ENCODE results near the gene HIGD1B.

The HIGD1B gene

DNA sequence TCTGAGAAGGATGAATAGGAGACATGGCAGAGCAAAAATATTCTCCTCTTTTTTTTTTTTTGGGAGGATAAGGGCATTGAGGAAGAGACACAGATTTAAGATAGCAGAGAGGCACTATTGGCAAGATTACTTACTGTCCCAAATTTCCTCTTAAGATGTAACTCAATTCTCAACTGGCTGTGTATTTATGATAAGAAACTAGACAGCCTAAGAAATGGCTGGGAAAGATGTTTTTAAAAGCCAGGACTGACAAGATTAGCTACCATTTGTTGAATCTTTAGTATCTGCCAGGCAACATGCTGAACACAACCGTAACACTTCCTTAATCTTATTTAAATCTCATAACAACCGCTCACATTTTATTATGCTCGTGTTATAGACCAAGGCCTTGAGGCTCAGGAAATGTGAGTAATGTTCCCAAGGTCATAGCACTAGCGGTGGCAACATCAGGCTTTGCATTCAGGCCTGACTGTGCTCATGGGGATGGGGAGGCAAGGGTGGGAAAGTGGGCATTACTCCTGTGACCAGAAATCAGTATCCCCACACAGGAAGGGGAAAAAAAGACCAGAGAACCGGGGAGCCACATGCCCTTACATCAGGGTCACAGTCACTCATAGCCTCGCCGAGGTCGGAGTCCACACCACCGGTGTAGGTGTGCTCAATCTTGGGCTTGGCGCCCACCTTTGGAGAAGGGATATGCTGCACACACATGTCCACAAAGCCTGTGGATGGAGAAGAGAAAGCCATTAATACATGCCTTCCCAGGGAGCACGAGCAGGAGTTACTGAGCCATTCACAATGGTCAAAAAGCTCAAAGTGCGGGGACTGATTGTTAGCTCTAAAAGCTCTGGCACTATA lies 15.6 kb downstream of the HIGD1B start:
- no peak overlapping the region for H3K18ac ChIP-seq (ENCODE audit: low read depth in 1 of 2, low read length in 2 of 2)
- no peak overlapping the region for H2BK5ac ChIP-seq (ENCODE audit: low read depth, low read length, poor library complexity, severe bottlenecking)
- H3K4ac ChIP-seq (ENCODE audit: low read depth in 1 of 2, low read length in 2 of 2): no peak overlapping the region
- no peak for DNase-seq
- H3K36me3 ChIP-seq (ENCODE audit: control insufficient read depth in 1 of 2, insufficient read depth in 2 of 2, low read depth in 1 of 2, low read length in 2 of 2): peaks cover 68 to 89% of the 10 kb centered on the region in 2 experiments
- H3K27ac ChIP-seq (ENCODE audit: low read length, poor library complexity, severe bottlenecking): no peak overlapping the region
- H2AK5ac ChIP-seq (ENCODE audit: low read length, severe bottlenecking): no peak overlapping the region
- no peak overlapping the region for H2BK15ac ChIP-seq (ENCODE audit: low read depth, poor library complexity, severe bottlenecking)
- H4K91ac ChIP-seq (ENCODE audit: low read length): no peak overlapping the region
- H4K8ac ChIP-seq (ENCODE audit: low read length): no peak overlapping the region
- no peak overlapping the region for H3K23ac ChIP-seq (ENCODE audit: low read length in 2 of 2)
- no peaks in the 10 kb centered on the region for H3K4me1 ChIP-seq (ENCODE audit: control insufficient read depth, insufficient read depth, low read depth, low read length)
- no peak overlapping the region for H3K4me3 ChIP-seq (ENCODE audit: insufficient read depth in 1 of 2, low read depth in 1 of 2, low read length in 2 of 2)
- H3K9ac ChIP-seq (ENCODE audit: low read length): no peak overlapping the region
- 96% methylated on average over 12 of the region's 12 CpGs for WGBS
- no peaks in the 10 kb centered on the region for H3K27me3 ChIP-seq (ENCODE audit: control insufficient read depth in 1 of 2, insufficient read depth in 1 of 2, low read length in 2 of 2)
- no peak overlapping the region for H3K14ac ChIP-seq (ENCODE audit: low read length in 2 of 2)
- H2BK120ac ChIP-seq (ENCODE audit: low read depth, low read length): no peak overlapping the region
- H3K4me2 ChIP-seq (ENCODE audit: low read length, poor library complexity, severe bottlenecking): no peak overlapping the region
- H2AFZ ChIP-seq (ENCODE audit: low read depth, low read length): no peak overlapping the region
- H3K79me1 ChIP-seq (replicated peaks; ENCODE audit: low read length, poor library complexity, severe bottlenecking): peaks cover 7% of the 10 kb centered on the region
- H3K9me3 ChIP-seq (ENCODE audit: control insufficient read depth, low read length): no peaks in the 10 kb centered on the region
- no peak overlapping the region for H2BK12ac ChIP-seq (ENCODE audit: low read length in 2 of 2)

DNA sequence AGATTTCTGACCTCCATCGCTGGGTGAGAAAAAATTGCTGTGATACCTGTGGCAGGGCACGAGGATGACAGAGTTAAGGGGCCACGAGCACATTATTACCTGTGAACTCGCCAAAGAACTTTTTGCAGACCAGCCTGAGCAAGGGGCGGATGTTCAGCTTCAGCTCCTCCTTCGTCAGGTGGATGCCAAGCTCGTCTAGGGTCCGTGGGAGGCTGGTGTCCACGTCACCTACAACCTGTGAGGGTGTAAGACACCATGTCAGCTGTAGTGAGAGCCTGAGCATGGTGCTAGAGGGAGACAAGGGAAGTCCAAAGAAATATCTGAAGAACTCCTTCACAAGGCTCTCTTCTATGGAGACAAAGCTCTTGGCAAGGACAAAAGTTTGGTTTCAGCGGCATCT lies 17.1 kb downstream of the HIGD1B start:
- no peak overlapping the region for H3K14ac ChIP-seq (ENCODE audit: low read length in 2 of 2)
- no peak overlapping the region for H2BK15ac ChIP-seq (ENCODE audit: low read depth, poor library complexity, severe bottlenecking)
- peak overlapping the region in 1 of 2 experiments; percentile 30 for H2BK12ac ChIP-seq (ENCODE audit: low read length in 2 of 2)
- 75% methylated on average over 10 of the region's 10 CpGs for WGBS
- no peak overlapping the region for H2AK5ac ChIP-seq (ENCODE audit: low read length, severe bottlenecking)
- no peaks in the 10 kb centered on the region for H3K4me1 ChIP-seq (ENCODE audit: control insufficient read depth, insufficient read depth, low read depth, low read length)
- H2BK120ac ChIP-seq (ENCODE audit: low read depth, low read length): no peak overlapping the region
- H2AFZ ChIP-seq (ENCODE audit: low read depth, low read length): no peak overlapping the region
- H2BK5ac ChIP-seq (ENCODE audit: low read depth, low read length, poor library complexity, severe bottlenecking): no peak overlapping the region
- H3K36me3 ChIP-seq (ENCODE audit: control insufficient read depth in 1 of 2, insufficient read depth in 2 of 2, low read depth in 1 of 2, low read length in 2 of 2): peaks cover 64 to 89% of the 10 kb centered on the region in 2 experiments
- no peak overlapping the region for H3K4me2 ChIP-seq (ENCODE audit: low read length, poor library complexity, severe bottlenecking)
- no peak overlapping the region for H3K9ac ChIP-seq (ENCODE audit: low read length)
- H3K4ac ChIP-seq (ENCODE audit: low read depth in 1 of 2, low read length in 2 of 2): no peak overlapping the region
- no peak overlapping the region for H3K18ac ChIP-seq (ENCODE audit: low read depth in 1 of 2, low read length in 2 of 2)
- H3K4me3 ChIP-seq (ENCODE audit: insufficient read depth in 1 of 2, low read depth in 1 of 2, low read length in 2 of 2): no peak overlapping the region
- H4K8ac ChIP-seq (ENCODE audit: low read length): no peak overlapping the region
- H4K91ac ChIP-seq (ENCODE audit: low read length): no peak overlapping the region
- H3K27me3 ChIP-seq (ENCODE audit: control insufficient read depth in 1 of 2, insufficient read depth in 1 of 2, low read length in 2 of 2): no peaks in the 10 kb centered on the region
- H3K9me3 ChIP-seq (ENCODE audit: control insufficient read depth, low read length): no peaks in the 10 kb centered on the region
- H3K79me1 ChIP-seq (replicated peaks; ENCODE audit: low read length, poor library complexity, severe bottlenecking): peaks cover 7% of the 10 kb centered on the region
- H3K27ac ChIP-seq (ENCODE audit: low read length, poor library complexity, severe bottlenecking): no peak overlapping the region
- no peak overlapping the region for H3K23ac ChIP-seq (ENCODE audit: low read length in 2 of 2)
- no peak for DNase-seq

- Histone ChIP-seq H3K36me3 (ENCODE audit: control insufficient read depth in 1 of 2, insufficient read depth in 2 of 2, low read depth in 1 of 2, low read length in 2 of 2) (peaks cover 63 to 89% of the 10 kb centered on the region in 2 experiments), H2BK15ac (ENCODE audit: low read depth, poor library complexity, severe bottlenecking) (no peak overlapping the region)
Measured at GRCh38 chr17:44865231-44865660, 17.6 kb downstream of the HIGD1B start.

DNA sequence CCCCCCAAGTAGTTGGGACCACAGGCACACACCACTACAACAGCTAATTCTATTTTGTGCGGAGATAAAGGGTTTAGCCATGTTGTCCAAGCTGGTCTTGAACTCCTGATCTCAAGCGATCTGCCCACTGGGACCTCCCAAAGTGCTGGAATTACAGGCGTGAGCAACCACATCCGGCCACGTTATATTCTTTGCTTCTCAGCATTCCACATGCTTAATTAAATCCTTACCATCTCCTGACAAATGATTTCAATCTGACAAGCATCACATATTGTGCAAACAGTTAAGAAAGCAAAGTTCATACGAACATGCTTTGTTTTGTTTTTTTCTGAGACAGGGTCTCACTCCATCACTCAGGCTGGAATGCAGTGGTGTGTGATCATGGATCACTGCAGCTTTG lies 18.2 kb downstream of the HIGD1B start:
- no peak overlapping the region for H2BK12ac ChIP-seq (ENCODE audit: low read length in 2 of 2)
- no peak overlapping the region for H2BK15ac ChIP-seq (ENCODE audit: low read depth, poor library complexity, severe bottlenecking)
- H3K27me3 ChIP-seq (ENCODE audit: control insufficient read depth in 1 of 2, insufficient read depth in 1 of 2, low read length in 2 of 2): no peaks in the 10 kb centered on the region
- H2AFZ ChIP-seq (ENCODE audit: low read depth, low read length): no peak overlapping the region
- no peak overlapping the region for H2BK5ac ChIP-seq (ENCODE audit: low read depth, low read length, poor library complexity, severe bottlenecking)
- no peak overlapping the region for H3K27ac ChIP-seq (ENCODE audit: low read length, poor library complexity, severe bottlenecking)
- no peak overlapping the region for H3K18ac ChIP-seq (ENCODE audit: low read depth in 1 of 2, low read length in 2 of 2)
- no peak overlapping the region for H3K14ac ChIP-seq (ENCODE audit: low read length in 2 of 2)
- H3K9me3 ChIP-seq (ENCODE audit: control insufficient read depth, low read length): no peaks in the 10 kb centered on the region
- no peak overlapping the region for H2AK5ac ChIP-seq (ENCODE audit: low read length, severe bottlenecking)
- peaks cover 58 to 84% of the 10 kb centered on the region in 2 experiments for H3K36me3 ChIP-seq (ENCODE audit: control insufficient read depth in 1 of 2, insufficient read depth in 2 of 2, low read depth in 1 of 2, low read length in 2 of 2)
- H3K23ac ChIP-seq (ENCODE audit: low read length in 2 of 2): no peak overlapping the region
- H3K4me2 ChIP-seq (ENCODE audit: low read length, poor library complexity, severe bottlenecking): no peak overlapping the region
- H4K91ac ChIP-seq (ENCODE audit: low read length): no peak overlapping the region
- no peak overlapping the region for H3K4me3 ChIP-seq (ENCODE audit: insufficient read depth in 1 of 2, low read depth in 1 of 2, low read length in 2 of 2)
- no peak overlapping the region for H4K8ac ChIP-seq (ENCODE audit: low read length)
- WGBS: 94% methylated on average over 6 of the region's 6 CpGs
- H3K79me1 ChIP-seq (replicated peaks; ENCODE audit: low read length, poor library complexity, severe bottlenecking): peaks cover 7% of the 10 kb centered on the region
- H3K4me1 ChIP-seq (ENCODE audit: control insufficient read depth, insufficient read depth, low read depth, low read length): no peaks in the 10 kb centered on the region
- H2BK120ac ChIP-seq (ENCODE audit: low read depth, low read length): no peak overlapping the region
- H3K9ac ChIP-seq (ENCODE audit: low read length): no peak overlapping the region
- DNase-seq: no peak
- H3K4ac ChIP-seq (ENCODE audit: low read depth in 1 of 2, low read length in 2 of 2): no peak overlapping the region

More at GRCh38 chr17:44865231-44865660, 17.6 kb downstream of the HIGD1B start:
- H3K27me3 ChIP-seq (ENCODE audit: control insufficient read depth in 1 of 2, insufficient read depth in 1 of 2, low read length in 2 of 2): no peaks in the 10 kb centered on the region
- peak; percentile 77 for DNase-seq
- H3K14ac ChIP-seq (ENCODE audit: low read length in 2 of 2): no peak overlapping the region
- no peak overlapping the region for H4K8ac ChIP-seq (ENCODE audit: low read length)
- no peak overlapping the region for H2AK5ac ChIP-seq (ENCODE audit: low read length, severe bottlenecking)
- no peak overlapping the region for H3K27ac ChIP-seq (ENCODE audit: low read length, poor library complexity, severe bottlenecking)
- no peak overlapping the region for H2BK5ac ChIP-seq (ENCODE audit: low read depth, low read length, poor library complexity, severe bottlenecking)
- H3K4ac ChIP-seq (ENCODE audit: low read depth in 1 of 2, low read length in 2 of 2): no peak overlapping the region
- H3K79me1 ChIP-seq (replicated peaks; ENCODE audit: low read length, poor library complexity, severe bottlenecking): peaks cover 7% of the 10 kb centered on the region
- H3K4me3 ChIP-seq (ENCODE audit: insufficient read depth in 1 of 2, low read depth in 1 of 2, low read length in 2 of 2): no peak overlapping the region
- no peak overlapping the region for H2BK12ac ChIP-seq (ENCODE audit: low read length in 2 of 2)
- no CpG with 5 or more reads among the region's 1 CpG for WGBS
- H3K18ac ChIP-seq (ENCODE audit: low read depth in 1 of 2, low read length in 2 of 2): no peak overlapping the region
- H3K23ac ChIP-seq (ENCODE audit: low read length in 2 of 2): no peak overlapping the region
- H3K9me3 ChIP-seq (ENCODE audit: control insufficient read depth, low read length): no peaks in the 10 kb centered on the region
- no peak overlapping the region for H4K91ac ChIP-seq (ENCODE audit: low read length)
- no peaks in the 10 kb centered on the region for H3K4me1 ChIP-seq (ENCODE audit: control insufficient read depth, insufficient read depth, low read depth, low read length)
- no peak overlapping the region for H2AFZ ChIP-seq (ENCODE audit: low read depth, low read length)
- H3K4me2 ChIP-seq (ENCODE audit: low read length, poor library complexity, severe bottlenecking): no peak overlapping the region
- no peak overlapping the region for H2BK120ac ChIP-seq (ENCODE audit: low read depth, low read length)
- no peak overlapping the region for H3K9ac ChIP-seq (ENCODE audit: low read length)

Measured in mesenchymal stem cell (in vitro differentiated cells and primary cell).